Hindlimb muscle (tissue), 1 donor: ENCODE measurements around the gene HFM1. TPM values are rescaled to one million over a fixed set of nuclear protein-coding genes. Genes with fewer than 3 reads are reported as not detected.

ENCODE experiments used
- DNase-seq: peaks from one replicate; pipeline ENCODE4 v3.0.0-alpha.2; 2013
- polyA plus RNA-seq: library from polyadenylated mRNA; unstranded; fragments of 120-200 nt; gene quantifications from one replicate; pipeline ENCODE4 v1.2.1, GENCODE V29; 2013; ENCODE audit not compliant: insufficient read length

HFM1 gene
- polyA plus RNA-seq, 1 donor = 1.8 TPM

- DNase-seq = no peak
Observed at GRCh38 chr1:91234181-91234580, 170.5 kb downstream of the HFM1 start.

GRCh38 chr1:91226741-91227140 is 177.9 kb downstream of the HFM1 start:
- no peak for DNase-seq

GRCh38 chr1:91224878-91225277 is 179.8 kb downstream of the HFM1 start:
- no peak for DNase-seq

DNA sequence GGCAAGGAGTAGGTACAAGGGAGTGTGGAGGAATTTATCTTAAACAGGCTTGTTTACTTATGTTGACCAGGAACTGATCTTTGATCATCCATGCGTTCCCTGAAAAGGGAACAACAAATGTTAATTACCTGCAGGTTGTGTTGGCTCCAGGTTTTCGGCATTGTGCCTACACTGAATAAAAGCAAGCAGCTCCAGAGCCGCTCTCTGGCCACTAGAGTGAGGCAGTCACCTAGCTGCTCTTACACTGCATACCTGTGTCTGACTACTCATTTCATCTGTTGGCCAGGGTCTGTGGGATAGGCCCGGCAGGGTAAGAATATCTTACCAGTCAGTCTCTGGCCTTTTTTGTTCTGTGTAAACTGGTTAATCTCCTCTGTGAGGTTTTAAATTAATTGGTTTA is 183.6 kb downstream of the HFM1 start:
- no peak for DNase-seq

DNA sequence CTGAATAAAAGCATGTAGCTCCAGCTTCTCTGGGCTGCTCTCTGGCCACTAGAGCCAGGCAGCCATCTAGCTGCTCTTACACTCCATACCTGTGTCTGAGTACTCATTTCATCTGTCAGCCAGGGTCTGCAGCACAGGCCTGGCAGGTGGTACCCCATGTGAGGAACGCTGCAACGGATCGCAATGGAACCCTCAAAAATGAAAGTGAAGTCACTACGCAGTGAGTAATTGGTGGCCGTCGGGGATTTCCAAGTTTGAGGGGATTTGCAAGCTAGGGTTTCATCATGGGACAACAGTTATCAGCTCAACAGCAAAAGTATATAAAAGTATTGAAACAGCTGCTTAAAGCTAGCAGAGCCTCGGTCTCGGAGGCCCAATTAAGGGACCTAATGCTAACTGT is 186.7 kb downstream of the HFM1 start:
- no peak for DNase-seq

Other genes starting within 250 kb of the HFM1 start
- 8.1 TPM for gene CDC7, start 96.0 kb upstream of the HFM1 start, polyA plus RNA-seq